Ovary (tissue), 9 donors: ENCODE data around the gene STAB1. TPM values are rescaled to one million over a fixed set of nuclear protein-coding genes. Genes with fewer than 3 reads are reported as not detected.

Experiments used
- DNase-seq, 5 donors: peaks; one replicate each; pipeline ENCODE4 v3.0.0-alpha.2; 2019 to 2020
- H3K27ac ChIP-seq, 2 donors: fragments of 200-600 bp; one replicate each; pipeline versions ENCODE4 v1.5.1 to v1.8.0; 2019 to 2022
- H3K27me3 ChIP-seq: fragments of 200-600 bp; one replicate; pipeline ENCODE4 v1.8.0; 2022
- H3K36me3 ChIP-seq: fragments of 200-600 bp; sonication (generic); one replicate; pipeline ENCODE4 v1.5.1; 2019
- H3K4me1 ChIP-seq: one replicate; pipeline ENCODE4 v1.8.1; 2013; ENCODE audit warnings: mild to moderate bottlenecking, moderate library complexity; ENCODE audit not compliant: insufficient read depth
- H3K4me3 ChIP-seq: fragments of 200-600 bp; sonication (generic); one replicate; pipeline ENCODE4 v1.5.1; 2017
- H3K9me3 ChIP-seq, 2 donors: fragments of 200-600 bp in 1 of 2; sonication (generic) in 1 of 2; one replicate each; pipeline versions ENCODE4 v1.5.1 to v1.8.1; 2013 to 2019; ENCODE audit warnings: mild to moderate bottlenecking in 1 of 2, moderate library complexity in 1 of 2
- CTCF ChIP-seq, 3 donors: fragments of 450-650 bp in 2 of 3; fragments of 200-600 bp in 1 of 3; IDR thresholded peaks; one replicate each; pipeline versions ENCODE4 v1.5.1 to v1.8.0; 2016 to 2022; ENCODE audit warnings: antibody characterized with exemption in 3 of 3, mild to moderate bottlenecking in 1 of 3
- EP300 ChIP-seq: sonication (generic); formaldehyde crosslinking; IDR thresholded peaks from one replicate; pipeline ENCODE4 v1.6.1; 2017; ENCODE audit warnings: antibody characterized with exemption
- POLR2A ChIP-seq: fragments of 450-650 bp; IDR thresholded peaks from one replicate; pipeline ENCODE4 v1.6.1; 2017; ENCODE audit warnings: antibody characterized with exemption, mild to moderate bottlenecking, moderate library complexity
- WGBS, 3 donors: extraction: QIAGEN DNeasy Blood & Tissue Kit in 1 of 3; methylation state at CpG; one replicate each; pipeline versions ENCODE4 v1.1.5 to v1.1.7; 2013 to 2017; 5-methylcytosine and 5-hydroxymethylcytosine counted together
- intact Hi-C, 4 donors: fragments of 100-400 bp; cut with DNase I; formaldehyde crosslinking; loops; one replicate each; pipeline versions ENCODE4 v1.11.0 to v1.15.1; 2022 to 2023
- polyA plus RNA-seq, 2 donors: library from polyadenylated mRNA; stranded (reverse); fragments of 200-250 nt in 1 of 2; fragments of 350-450 nt in 1 of 2; fragmentation: Illumina TruSeq in 1 of 2; extraction: RNeasy Lipid Tissue Mini Kit (QIAGEN cat#74804) in 1 of 2; gene quantifications; one replicate each; pipeline ENCODE4 v1.2.3, GENCODE V29; 2013 to 2014
- total RNA-seq, 7 donors: library from RNA; depleted of rRNA in 2 of 7; stranded (reverse); fragments of >200 nt in 2 of 7; fragmentation: NEBNext Ultra II Directional in 3 of 7; extraction: Animal tissue kit (Norgen Biotek cat#: 25700) in 3 of 7; gene quantifications; one replicate each; pipeline versions ENCODE4 v1.1.0 to v1.2.4, GENCODE V29; 2016 to 2023
- donor health status: DM: no; HTN: no; CAD: no; lungs with moderate emphysema.
- donor health status: DM: no; HTN: no; CAD: no.
- donor health status: Bipolar disorder and iron deficiency.
- donor health status: DM: yes; HTN: yes; CAD: no.
- donor health status: DM: no; HTN: no; CAD: no.
- donor health status: DM: yes; HTN: yes; CAD: no.

Gene STAB1
- total and polyA plus RNA-seq, 9 donors: 21.4 to 114 (median 47.5) TPM

DNA sequence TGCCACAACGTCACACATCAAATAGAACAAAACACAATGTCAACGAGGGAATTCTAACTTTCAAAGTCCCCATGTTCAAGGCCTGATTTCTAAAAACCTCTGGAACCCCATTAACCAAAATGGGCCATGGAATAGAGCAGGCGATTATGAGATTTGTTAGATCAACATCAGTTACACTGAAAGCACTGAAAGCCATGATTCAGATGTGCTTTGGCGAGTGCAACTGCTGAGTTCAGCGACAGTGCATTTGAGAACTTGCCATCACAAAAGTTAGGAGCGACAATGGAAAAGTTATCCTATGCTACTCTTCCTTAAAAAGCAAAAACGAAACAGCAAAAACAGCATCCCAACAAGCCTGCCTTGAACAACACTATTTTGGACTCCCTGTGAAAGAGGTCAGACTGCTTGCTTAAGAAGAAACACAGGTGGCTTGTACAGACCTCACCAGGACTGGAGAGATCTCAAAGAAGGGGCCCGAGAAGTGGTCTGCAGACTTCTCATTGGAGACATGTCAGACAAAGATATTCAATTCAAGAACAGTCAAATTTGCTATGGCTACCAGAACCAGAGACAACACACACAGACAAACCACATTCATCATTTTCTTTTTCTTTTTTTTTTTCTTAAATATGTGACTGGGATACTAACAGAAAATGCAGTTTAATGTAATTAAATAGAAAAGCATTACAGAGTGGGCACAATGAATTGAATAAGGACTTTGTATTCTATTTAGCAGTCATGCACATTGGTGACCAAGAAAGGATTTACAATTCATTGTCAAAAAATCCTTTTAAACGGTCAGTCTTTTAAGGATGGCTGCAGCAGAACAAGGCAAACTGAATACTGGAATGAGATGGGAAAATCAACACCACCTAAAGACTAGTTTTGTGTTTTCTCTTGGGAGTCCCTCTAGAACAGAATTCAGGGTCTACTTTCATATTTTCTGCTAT lies 62.1 kb downstream of the STAB1 start:
- DNase-seq: no peak
- WGBS, 3 donors: 32 to 50% (median 33%) methylated on average over 9 of the region's 9 CpGs

DNA sequence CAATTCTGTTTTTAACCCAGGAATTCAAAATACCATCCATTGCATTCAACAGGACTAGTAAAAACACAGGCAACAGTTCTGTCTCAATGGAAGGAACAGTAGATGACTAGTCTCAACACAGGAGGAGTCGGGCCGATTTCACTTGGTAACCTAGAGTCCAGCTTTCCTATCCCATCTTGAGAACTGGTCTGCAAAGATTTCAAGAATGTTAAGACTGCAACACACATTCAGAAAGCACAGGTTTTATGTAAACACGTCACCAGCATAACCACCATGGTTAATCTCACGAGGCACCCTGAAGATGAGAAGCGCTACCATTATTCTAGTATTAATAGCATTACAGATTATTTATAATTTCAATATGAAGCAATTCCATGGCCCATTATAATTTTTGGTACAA lies 63.3 kb downstream of the STAB1 start:
- Histone ChIP-seq H3K27ac (no peak overlapping the region), H3K4me3 (no peak overlapping the region), H3K9me3 (no peaks in the 10 kb centered on the region), H3K4me1 (peaks cover 30% of the 10 kb centered on the region), H3K27me3 (no peaks in the 10 kb centered on the region), H3K36me3 (no peaks in the 10 kb centered on the region)
- TF ChIP-seq EP300 (no peak), CTCF (IDR thresholded peaks at IDR 0.05) (no peak), POLR2A (no peak)
- intact Hi-C loops: no loop called here
- no peak for DNase-seq
- WGBS, 3 donors: 95 to 99% (median 97%) methylated on average over 5 of the region's 5 CpGs

More for the DNA sequence above, 62.1 kb downstream of the STAB1 start:
- TF ChIP-seq EP300 (no peak), CTCF (IDR thresholded peaks at IDR 0.05) (no peak), POLR2A (no peak)
- Histone ChIP-seq H3K36me3 (no peaks in the 10 kb centered on the region), H3K4me3 (no peak overlapping the region), H3K27me3 (no peaks in the 10 kb centered on the region), H3K9me3 (no peaks in the 10 kb centered on the region), H3K4me1 (peaks cover 30% of the 10 kb centered on the region), H3K27ac (peak overlapping the region in 1 of 2 donors; percentile 77)
- intact Hi-C loops: no loop called here

GRCh38 chr3:52561028-52561747 lies 66.0 kb downstream of the STAB1 start:
- peak in 1 of 5 donors; percentile 35 for DNase-seq
- intact Hi-C loops: no loop called here
- Histone ChIP-seq H3K27ac (peak overlapping the region in 1 of 2 donors; percentile 22), H3K36me3 (no peaks in the 10 kb centered on the region), H3K27me3 (no peaks in the 10 kb centered on the region), H3K4me1 (peaks cover 20% of the 10 kb centered on the region), H3K4me3 (no peak overlapping the region), H3K9me3 (no peaks in the 10 kb centered on the region)
- 28 to 69% (median 41%) methylated on average over 4 of the region's 4 CpGs for WGBS, 3 donors
- TF ChIP-seq EP300 (no peak), POLR2A (no peak), CTCF (IDR thresholded peaks at IDR 0.05) (no peak)

- Histone ChIP-seq H3K36me3 (no peaks in the 10 kb centered on the region), H3K27ac (no peak overlapping the region), H3K27me3 (no peaks in the 10 kb centered on the region), H3K4me1 (peaks cover 10% of the 10 kb centered on the region), H3K9me3 (no peaks in the 10 kb centered on the region), H3K4me3 (no peak overlapping the region)
- intact Hi-C loops: no loop called here
- TF ChIP-seq POLR2A: no peak
- TF ChIP-seq EP300: no peak
- no peak for TF ChIP-seq CTCF (IDR thresholded peaks at IDR 0.05)
- WGBS, 3 donors: 91 to 96% (median 93%) methylated on average over 2 of the region's 2 CpGs
- no peak for DNase-seq
These were observed 68.8 kb downstream of the STAB1 start for GRCh38 chr3:52563984-52564383.
